NT2/D1 (cell line): Measurements from ENCODE around the gene PLCB1.

ENCODE experiments used
- SUZ12 ChIP-seq: IDR thresholded peaks from 2 replicates; pipeline ENCODE4 v1.6.1; 2011; ENCODE audit not compliant: insufficient read length, insufficient read depth; ENCODE audit errors: extremely low read depth
- YY1 ChIP-seq: IDR thresholded peaks from 2 replicates; pipeline ENCODE4 v1.6.1; 2011; ENCODE audit not compliant: insufficient read length, insufficient read depth
- ZNF274 ChIP-seq: IDR thresholded peaks from 2 replicates; pipeline ENCODE4 v1.6.1; 2011; ENCODE audit warnings: mild to moderate bottlenecking, low read depth, low read length

DNA sequence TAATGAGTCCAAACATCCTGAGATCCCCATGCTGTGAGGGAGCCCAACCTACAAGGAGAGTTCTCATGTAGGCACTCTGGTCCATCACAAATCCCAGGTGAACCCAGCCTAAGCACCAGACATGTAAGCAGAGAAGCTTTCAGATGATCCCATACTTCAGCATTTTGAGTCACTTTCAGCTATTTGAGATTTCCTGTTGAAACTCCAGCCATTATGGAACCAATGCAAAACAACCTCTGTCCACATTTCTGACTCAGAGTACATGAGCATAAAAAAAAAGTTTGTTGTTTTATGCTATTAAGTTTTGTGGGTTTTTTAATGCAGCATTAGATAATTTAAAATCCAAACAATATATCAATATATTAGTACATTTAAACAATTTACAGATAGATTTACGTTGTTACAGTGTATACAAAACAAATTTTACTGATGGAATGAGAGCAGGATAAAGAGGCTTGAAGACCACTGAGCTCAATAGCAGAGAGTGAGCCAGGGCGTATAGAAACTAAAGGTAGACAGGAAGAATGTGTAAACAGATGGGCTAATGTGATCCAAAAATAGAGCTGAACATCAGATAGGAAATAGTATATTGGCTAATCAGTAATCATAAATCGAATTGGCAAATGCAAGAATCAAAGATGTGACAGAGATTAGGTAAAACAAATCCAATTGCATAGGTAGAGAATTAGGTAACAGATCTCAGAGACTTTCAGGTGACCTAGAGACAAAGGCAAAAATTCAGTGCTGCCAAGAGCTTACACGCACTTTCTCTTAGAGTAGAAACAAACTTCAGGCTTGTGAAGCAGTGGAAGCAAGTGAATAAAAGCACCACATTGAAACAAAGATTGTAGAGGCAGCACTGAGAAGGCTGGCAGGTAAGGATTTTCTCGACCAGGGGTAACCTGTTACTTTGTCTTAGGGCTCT is 36.2 kb upstream of the PLCB1 start:
- TF ChIP-seq ZNF274 (no peak), YY1 (no peak), SUZ12 (no peak)
